Fibroblast of the aortic adventitia (primary cell): Measurements from ENCODE around the gene LONRF2. TPM values are rescaled to one million over a fixed set of nuclear protein-coding genes. Genes with fewer than 3 reads are reported as not detected.
A peak's percentile ranks its signal among the peaks of the same experiment; 100 is the strongest.
"Not testable (repeated sequence)": the region's sequence is repeated elsewhere in the genome, so short reads cannot be mapped to it uniquely, and the experiment has no call there.

Source experiments
- DNase-seq: peaks from one replicate; pipeline ENCODE4 v3.0.0-alpha.2; 2010; ENCODE audit warnings: low read depth
- H3K4me3 ChIP-seq: 2 replicates; pipeline ENCODE4 v1.5.1; 2011; ENCODE audit warnings: low read depth, mild to moderate bottlenecking, control low read depth, low read length, moderate library complexity
- total RNA-seq: library from RNA; depleted of rRNA; stranded (reverse); fragments of >200 nt; gene quantifications from 2 replicates; pipeline ENCODE4 v1.2.3, GENCODE V29; 2012; ENCODE audit warnings: low replicate concordance
- TF ChIP-seq, protein P1 (sequence below): IDR thresholded peaks from 2 replicates; pipeline ENCODE4 v1.5.1; 2011; ENCODE audit warnings: mild to moderate bottlenecking, low read length, control low read depth, inconsistent platforms; ENCODE audit not compliant: insufficient read depth

The LONRF2 gene
- total RNA-seq, 1 donor, result 1.8 TPM

DNA sequence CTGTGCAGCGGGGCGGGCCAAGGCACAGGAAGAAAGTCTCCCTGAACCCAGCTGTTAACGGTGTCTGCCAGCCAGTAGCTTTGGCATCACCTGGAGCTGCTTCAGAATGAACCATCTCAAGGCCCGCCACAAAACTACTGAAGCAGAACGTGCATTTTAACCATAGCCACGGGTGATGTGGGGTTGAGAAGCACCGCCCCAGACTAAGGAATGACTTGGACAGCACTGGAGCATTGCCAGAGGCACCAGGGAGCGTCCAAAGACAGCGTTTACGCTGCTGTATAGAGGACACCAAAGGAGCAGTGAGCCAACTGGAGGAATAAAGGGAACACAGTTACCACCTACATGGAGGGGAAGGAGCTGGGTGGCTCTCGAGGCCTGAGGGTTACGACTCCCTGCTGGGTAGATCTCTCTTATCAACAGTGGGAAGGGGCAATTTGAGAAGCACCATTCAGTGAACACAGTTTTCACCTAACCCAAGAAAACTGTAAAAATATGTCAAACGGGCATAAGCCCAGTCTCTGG, 28.4 kb upstream of the LONRF2 start:
- no peak overlapping the region for H3K4me3 ChIP-seq
- TF ChIP-seq, protein P1, sequence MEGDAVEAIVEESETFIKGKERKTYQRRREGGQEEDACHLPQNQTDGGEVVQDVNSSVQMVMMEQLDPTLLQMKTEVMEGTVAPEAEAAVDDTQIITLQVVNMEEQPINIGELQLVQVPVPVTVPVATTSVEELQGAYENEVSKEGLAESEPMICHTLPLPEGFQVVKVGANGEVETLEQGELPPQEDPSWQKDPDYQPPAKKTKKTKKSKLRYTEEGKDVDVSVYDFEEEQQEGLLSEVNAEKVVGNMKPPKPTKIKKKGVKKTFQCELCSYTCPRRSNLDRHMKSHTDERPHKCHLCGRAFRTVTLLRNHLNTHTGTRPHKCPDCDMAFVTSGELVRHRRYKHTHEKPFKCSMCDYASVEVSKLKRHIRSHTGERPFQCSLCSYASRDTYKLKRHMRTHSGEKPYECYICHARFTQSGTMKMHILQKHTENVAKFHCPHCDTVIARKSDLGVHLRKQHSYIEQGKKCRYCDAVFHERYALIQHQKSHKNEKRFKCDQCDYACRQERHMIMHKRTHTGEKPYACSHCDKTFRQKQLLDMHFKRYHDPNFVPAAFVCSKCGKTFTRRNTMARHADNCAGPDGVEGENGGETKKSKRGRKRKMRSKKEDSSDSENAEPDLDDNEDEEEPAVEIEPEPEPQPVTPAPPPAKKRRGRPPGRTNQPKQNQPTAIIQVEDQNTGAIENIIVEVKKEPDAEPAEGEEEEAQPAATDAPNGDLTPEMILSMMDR, result no peak
- no peak for DNase-seq

DNA sequence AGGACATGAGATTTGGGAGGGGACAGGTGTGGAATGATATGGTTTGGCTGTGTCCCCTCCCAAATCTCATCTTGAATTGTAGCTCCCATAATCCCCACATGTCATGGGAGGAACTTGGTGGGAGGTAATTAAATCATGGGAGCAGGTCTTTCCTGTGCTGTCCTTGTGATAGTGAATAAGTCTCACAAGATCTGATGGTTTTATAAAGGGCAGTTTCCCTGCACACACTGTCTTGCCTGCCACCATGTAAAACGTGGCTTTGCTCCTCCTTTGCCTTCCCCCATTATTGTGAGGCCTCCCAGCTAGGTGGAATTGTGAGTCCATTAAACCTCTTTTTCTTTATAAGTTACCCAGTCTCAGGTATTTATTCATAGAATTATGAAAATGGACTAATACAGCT, 22.8 kb upstream of the LONRF2 start:
- not testable (repeated sequence) for H3K4me3 ChIP-seq, DNase-seq

DNA sequence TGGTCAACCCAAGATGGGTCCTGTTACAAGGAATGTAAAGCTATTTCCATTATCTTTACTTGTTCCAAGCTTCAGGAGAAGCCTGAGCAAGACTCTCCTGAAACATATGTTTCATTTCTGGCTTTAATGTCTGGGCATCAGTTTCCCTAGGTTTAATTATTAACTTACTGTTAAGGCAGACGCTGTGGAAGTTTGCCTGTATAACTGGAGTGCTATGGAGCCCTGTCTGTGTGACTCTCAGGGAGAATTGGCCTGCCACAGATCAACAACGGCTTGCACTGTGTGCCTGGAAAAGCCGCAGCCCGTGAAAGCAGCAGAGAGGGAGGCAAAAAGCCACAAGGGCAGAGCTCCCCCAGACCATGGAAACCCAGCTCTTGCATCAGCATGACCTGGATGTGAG, 22.1 kb upstream of the LONRF2 start:
- no peak for DNase-seq
- no peak overlapping the region for H3K4me3 ChIP-seq
- TF ChIP-seq, protein P1, result no peak

DNA sequence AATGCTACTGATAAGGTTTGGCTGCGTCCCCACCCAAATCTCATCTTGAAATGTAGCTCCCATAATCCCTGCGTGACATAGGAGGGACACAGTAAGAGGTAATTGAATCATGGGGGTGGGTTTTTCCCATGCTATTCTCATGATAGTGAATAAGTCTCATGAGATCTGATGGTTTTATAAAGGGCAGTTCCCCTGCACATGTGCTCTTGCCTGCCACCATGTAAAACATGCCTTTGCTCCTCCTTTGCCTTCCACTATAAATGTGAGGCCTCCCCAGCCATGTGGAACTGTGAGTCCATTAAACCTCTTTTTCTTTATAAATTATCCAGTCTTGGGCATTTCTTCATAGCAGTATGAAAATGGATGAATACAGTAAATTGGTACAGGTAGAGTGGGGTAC, 20.2 kb upstream of the LONRF2 start:
- not testable (repeated sequence) for DNase-seq

DNA sequence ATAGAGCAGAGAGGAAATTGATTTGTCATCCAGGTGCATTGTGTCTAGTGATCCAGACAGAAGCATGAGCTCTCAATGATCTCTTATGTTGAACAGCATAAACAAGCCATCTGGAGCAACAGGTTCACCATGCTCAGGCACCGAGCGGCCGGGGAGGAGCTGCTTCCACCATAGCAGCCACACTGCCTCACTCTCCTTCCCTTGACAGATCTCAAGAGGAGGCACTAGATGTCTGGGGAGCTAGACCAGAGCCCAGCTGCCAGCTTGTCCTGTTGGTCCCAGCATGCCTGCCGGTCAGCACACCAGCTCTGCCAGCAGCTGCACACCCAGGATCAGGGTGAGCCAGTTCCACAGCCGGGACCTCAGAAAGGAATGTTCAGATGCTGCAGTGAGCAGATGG, 17.5 kb upstream of the LONRF2 start:
- DNase-seq, result no peak
- TF ChIP-seq, protein P1, result no peak

More for the DNA sequence above, 20.2 kb upstream of the LONRF2 start:
- H3K4me3 ChIP-seq, result not testable (repeated sequence)

DNA sequence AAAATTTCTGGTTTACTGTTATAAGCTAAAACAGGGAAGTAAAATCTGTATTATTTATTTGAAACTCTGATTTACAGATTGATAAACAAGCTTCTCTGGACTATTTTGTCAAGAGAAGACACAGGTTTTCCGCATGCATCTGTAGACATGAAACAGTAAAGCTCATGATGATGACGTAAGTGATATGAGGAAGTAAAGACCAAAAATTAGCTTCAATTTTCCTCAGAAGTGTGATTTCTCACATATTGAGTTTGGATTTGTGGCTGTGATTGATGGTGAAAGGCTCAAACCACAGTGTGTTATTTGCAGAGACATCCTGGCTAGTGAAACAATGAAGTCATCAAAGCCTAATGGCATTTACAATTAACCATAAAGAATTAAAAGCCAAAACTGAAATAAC, 12.6 kb upstream of the LONRF2 start:
- no peak for DNase-seq
- TF ChIP-seq, protein P1, result no peak
- no peak overlapping the region for H3K4me3 ChIP-seq

More for the DNA sequence above, 17.5 kb upstream of the LONRF2 start:
- H3K4me3 ChIP-seq, result no peak overlapping the region

DNA sequence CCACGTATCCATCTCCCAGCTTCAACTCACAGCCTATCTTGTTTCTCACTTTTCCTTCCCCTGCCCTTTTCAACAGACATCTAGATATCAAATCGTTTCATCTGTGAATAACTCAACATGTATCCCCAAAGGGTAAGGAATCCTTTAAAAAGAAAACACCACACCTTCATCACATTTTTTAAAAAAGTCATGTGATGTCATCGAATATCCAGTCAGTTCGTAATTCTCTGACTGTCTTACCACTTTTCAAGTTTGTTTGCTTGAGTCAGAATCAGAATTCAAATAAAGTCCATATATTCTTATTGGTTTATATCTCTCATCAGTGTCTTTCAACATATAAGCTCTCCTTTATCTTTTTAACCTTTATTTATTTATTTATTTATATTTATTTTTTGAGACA, 5.4 kb upstream of the LONRF2 start:
- H3K4me3 ChIP-seq, result no peak overlapping the region
- TF ChIP-seq, protein P1, result no peak
- no peak for DNase-seq

DNA sequence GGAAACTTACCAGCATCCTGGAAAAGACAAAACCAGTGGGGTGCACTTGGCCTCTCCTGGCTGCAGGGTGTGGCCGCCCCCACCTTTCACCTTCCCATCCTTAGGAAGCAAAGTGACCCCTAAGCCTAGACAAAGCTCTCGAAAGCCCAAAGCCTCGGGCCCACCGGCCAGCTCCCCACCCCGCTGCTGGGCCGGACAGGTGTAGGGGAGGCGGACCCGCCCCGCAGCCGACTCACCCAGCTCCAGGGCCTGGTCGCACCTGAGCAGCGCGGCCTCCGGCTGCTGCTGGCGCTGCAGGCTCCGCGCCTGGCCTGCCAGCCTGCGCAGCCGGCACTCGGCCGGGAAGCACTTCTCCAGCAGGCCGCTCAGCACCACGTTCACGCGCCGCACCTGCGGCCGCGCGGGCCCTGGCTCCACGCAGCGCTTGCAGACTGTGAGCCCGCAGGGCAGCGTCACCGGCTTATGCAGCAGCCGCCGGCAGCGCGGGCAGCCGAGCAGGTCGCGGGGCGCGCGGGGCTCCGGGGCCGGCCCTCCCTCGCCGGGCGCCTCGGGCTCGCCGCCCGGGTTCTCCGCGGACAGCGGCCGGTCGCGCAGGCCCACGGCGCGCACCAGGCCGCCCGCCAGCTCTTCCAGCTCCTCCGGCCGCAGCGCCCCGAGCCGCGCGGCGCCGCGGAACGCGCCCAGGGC, 979 bp downstream of the LONRF2 start:
- DNase-seq, result peak; percentile 21
- TF ChIP-seq, protein P1, result peak; percentile 9
- peak overlapping the region; percentile 62 for H3K4me3 ChIP-seq
